ENCODE results near the gene HOXC9. TPM values are rescaled to one million over a fixed set of nuclear protein-coding genes. Genes with fewer than 3 reads are reported as not detected.

Gene HOXC9
- total RNA-seq, 1 experiment from 2014 or later: 11.3 TPM

- peaks cover 50% of the 10 kb centered on the region for H3K79me2 ChIP-seq (ENCODE audit: insufficient read depth, low read length)
Measured at GRCh38 chr12:53999559-54000115, 324 bp upstream of the HOXC9 start.

GRCh38 chr12:54001283-54002187 lies 1.6 kb downstream of the HOXC9 start:
- Histone ChIP-seq H3K4me2 (ENCODE audit: low read length) (peak overlapping the region; percentile 88), H3K9me3 (ENCODE audit: control insufficient read depth in 1 of 2, insufficient read depth in 1 of 2, low read depth in 1 of 2, low read length in 2 of 2) (no peaks in the 10 kb centered on the region), H3K4me3 (replicated peaks in 1 of 2; ENCODE audit: low read depth in 1 of 2, low read length in 2 of 2) (peak overlapping the region; percentile 82 to 84), H3K79me2 (ENCODE audit: insufficient read depth, low read length) (peaks cover 40% of the 10 kb centered on the region), H3K36me3 (ENCODE audit: control insufficient read depth in 1 of 2, insufficient read depth in 2 of 2, low read length in 2 of 2) (peaks cover 0 to 6% of the 10 kb centered on the region in 2 experiments; a peak in 1 of 4 replicates), H3K9me2 (ENCODE audit: insufficient read depth) (no peaks in the 10 kb centered on the region), H4K20me1 (ENCODE audit: insufficient read depth) (no peaks in the 10 kb centered on the region), H3K27ac (ENCODE audit: low read depth, low read length) (no peak overlapping the region; the same call in 1 of the 2 replicates), H3K4me1 (ENCODE audit: control insufficient read depth in 1 of 2, insufficient read depth in 2 of 2, low read length in 2 of 2) (peaks cover 17 to 37% of the 10 kb centered on the region in 2 experiments), H3K9ac (ENCODE audit: low read length) (peak overlapping the region; percentile 94), H3K27me3 (ENCODE audit: insufficient read depth, low read length) (no peaks in the 10 kb centered on the region), H2AFZ (ENCODE audit: low read depth, low read length, poor library complexity, severe bottlenecking) (no peak overlapping the region)
- ChIA-PET RAD21 (ENCODE audit: low non-redundant PET in 1 of 2, low total read pairs in 2 of 2, uncharacterized antibody in 2 of 2, unreplicated experiment in 2 of 2) (no interaction called here), CTCF (interaction anchor here (0.7 to 4.7 kb wide), 5 partner anchors 17 to 206 kb away, joined by 3 to 22 read pairs (median 5); partner anchors contain the start of gene HOXC10), POLR2A (interaction anchor here (1.8 kb wide), 1 partner anchor 16 kb away, joined by 23 read pairs; no protein-coding TSS in a partner anchor)
- DNase-seq (ENCODE audit: low read depth, low spot score) (no peak), ATAC-seq (no peak)
- no TSS peak for BruUV-seq (replicated peaks)
- intact Hi-C loops (cut with micrococcal nuclease): no loop called here
- no peak for TF ChIP-seq CEBPB (IDR thresholded peaks at IDR 0.05; ENCODE audit: low read depth)
- TF ChIP-seq REST (IDR thresholded peaks at IDR 0.05; ENCODE audit: low read depth): no peak
- TF ChIP-seq SIN3A (IDR thresholded peaks at IDR 0.05; ENCODE audit: low read depth): no peak
- no peak for TF ChIP-seq SP1 (IDR thresholded peaks at IDR 0.05; ENCODE audit: low read depth)
- TF ChIP-seq MAX (IDR thresholded peaks at IDR 0.05): no peak
- TF ChIP-seq YY1 (IDR thresholded peaks at IDR 0.05; ENCODE audit: extremely low read depth, insufficient replicate concordance, low read depth, low read length): no peak
- TF ChIP-seq POLR2A (IDR thresholded peaks at IDR 0.05; ENCODE audit: borderline replicate concordance, extremely low read depth, insufficient read depth, insufficient read length): no peak
- no peak for TF ChIP-seq ZBTB33 (IDR thresholded peaks at IDR 0.05; ENCODE audit: extremely low read depth, insufficient replicate concordance, low read length)
- TF ChIP-seq TCF7L2 (IDR thresholded peaks at IDR 0.05; ENCODE audit: borderline replicate concordance, extremely low read depth, insufficient read depth, insufficient read length): no peak

More at GRCh38 chr12:53999559-54000115, 324 bp upstream of the HOXC9 start:
- Histone ChIP-seq H3K4me3 (replicated peaks in 1 of 2; ENCODE audit: low read depth in 1 of 2, low read length in 2 of 2) (peak overlapping the region; percentile 82 to 84), H3K27me3 (ENCODE audit: insufficient read depth, low read length) (no peaks in the 10 kb centered on the region), H3K27ac (ENCODE audit: low read depth, low read length) (peak overlapping the region; percentile 67), H3K9me3 (ENCODE audit: control insufficient read depth in 1 of 2, insufficient read depth in 1 of 2, low read depth in 1 of 2, low read length in 2 of 2) (no peaks in the 10 kb centered on the region), H2AFZ (ENCODE audit: low read depth, low read length, poor library complexity, severe bottlenecking) (peak overlapping the region; percentile 52), H3K9me2 (ENCODE audit: insufficient read depth) (no peaks in the 10 kb centered on the region), H3K4me2 (ENCODE audit: low read length) (peak overlapping the region; percentile 88), H3K9ac (ENCODE audit: low read length) (peak overlapping the region; percentile 94), H3K36me3 (ENCODE audit: control insufficient read depth in 1 of 2, insufficient read depth in 2 of 2, low read length in 2 of 2) (peaks cover 0 to 6% of the 10 kb centered on the region in 2 experiments; a peak in 1 of 4 replicates), H3K4me1 (ENCODE audit: control insufficient read depth in 1 of 2, insufficient read depth in 2 of 2, low read length in 2 of 2) (peaks cover 17 to 36% of the 10 kb centered on the region in 2 experiments), H4K20me1 (ENCODE audit: insufficient read depth) (no peaks in the 10 kb centered on the region)
- ChIA-PET POLR2A (interaction anchor here (0.6 to 1.8 kb wide), 6 partner anchors 10 to 325 kb away, joined by 3 to 23 read pairs (median 4); partner anchors contain the start of genes COPZ1 and HOXC10), RAD21 (ENCODE audit: low non-redundant PET in 1 of 2, low total read pairs in 2 of 2, uncharacterized antibody in 2 of 2, unreplicated experiment in 2 of 2) (interaction anchor here (0.7 kb wide), 2 partner anchors 18 to 202 kb away, joined by 3 to 4 read pairs; no protein-coding TSS in a partner anchor), CTCF (interaction anchor here (0.6 to 4.7 kb wide), 13 partner anchors 15 to 380 kb away, joined by 3 to 22 read pairs (median 5); partner anchors contain the start of genes HOXC10 and HOXC5)
- intact Hi-C loops (cut with micrococcal nuclease): no loop called here
- TF ChIP-seq POLR2AphosphoS5 (IDR thresholded peaks at IDR 0.05; ENCODE audit: low read depth, low read length) (peak; percentile 68; the same call in 1 of the 2 replicates), SRF (IDR thresholded peaks at IDR 0.05; ENCODE audit: low read depth) (no peak)
- peak; percentile 27 for ATAC-seq
- TSS peak; percentile 64 for BruUV-seq (replicated peaks)
- DNase-seq (ENCODE audit: low read depth, low spot score): peak; percentile 75

Measured in HCT116 (cell line).